SK-N-SH (cell line): ENCODE measurements around the gene ZNF189. TPM values are rescaled to one million over a fixed set of nuclear protein-coding genes. Genes with fewer than 3 reads are reported as not detected.

Source experiments
- CTCF ChIA-PET: fragments of 300-600, 350-600 bp; formaldehyde crosslinking; extraction: SDS; loops from one replicate; lab custom pipeline; 2021; lab: Yijun Ruan, JAX
- POLR2A ChIA-PET: fragments of 350-600 bp; sonication (Branson Sonifier 250); formaldehyde crosslinking; extraction: SDS; loops from one replicate; lab custom pipeline; 2020; ENCODE audit warnings: antibody characterized with exemption, inconsistent platforms; lab: Yijun Ruan, JAX
- DNase-seq: peaks from one replicate; pipeline ENCODE4 v3.0.0; 2012
- H2AFZ ChIP-seq: fragments of 200-600 bp; sonication (generic); 2 replicates; pipeline ENCODE4 v1.8.1; 2016; ENCODE audit warnings: antibody characterized with exemption, mild to moderate bottlenecking, low read depth
- H3F3A ChIP-seq: fragments of 200-600 bp; sonication (generic); replicated peaks from 2 replicates; pipeline ENCODE3; 2016; ENCODE audit warnings: antibody characterized with exemption, mild to moderate bottlenecking; ENCODE audit not compliant: insufficient read depth
- H3K27ac ChIP-seq, 2 experiments: fragments of 200-500 bp in 1 of 2; fragments of 200-600 bp in 1 of 2; sonication (Bioruptor generic) in 1 of 2; sonication (generic), shearing (Covaris generic) in 1 of 2; 2 replicates each; pipeline versions ENCODE4 v1.5.1 to v1.6.1; 2014 to 2016; ENCODE audit warnings: low read depth in 2 of 2, inconsistent platforms in 1 of 2, low read length in 1 of 2, mild to moderate bottlenecking in 1 of 2, mixed read lengths in 1 of 2
- H3K27me3 ChIP-seq: fragments of 200-600 bp; sonication (generic), shearing (Covaris generic); 2 replicates; pipeline ENCODE4 v1.6.1; 2016; ENCODE audit warnings: mixed run types; ENCODE audit not compliant: insufficient read depth
- H3K36me3 ChIP-seq, 2 experiments: fragments of 200-500 bp in 1 of 2; fragments of 200-600 bp in 1 of 2; sonication (Bioruptor generic) in 1 of 2; sonication (generic) in 1 of 2; replicated peaks in 1 of 2; 2 replicates each; pipeline versions ENCODE3 to v1.5.1; 2014 to 2016; ENCODE audit warnings: low read length in 1 of 2, mild to moderate bottlenecking in 1 of 2; ENCODE audit not compliant: insufficient read depth in 2 of 2, control insufficient read depth in 1 of 2
- H3K4me1 ChIP-seq, 2 experiments: fragments of 200-500 bp in 1 of 2; fragments of 200-600 bp in 1 of 2; sonication (Bioruptor generic) in 1 of 2; sonication (generic), shearing (Covaris generic) in 1 of 2; 2 replicates each; pipeline versions ENCODE4 v1.5.1 to v1.6.1; 2014 to 2016; ENCODE audit warnings: low read depth in 1 of 2, low read length in 1 of 2, mixed run types in 1 of 2; ENCODE audit not compliant: insufficient read depth in 2 of 2, control insufficient read depth in 1 of 2
- H3K4me2 ChIP-seq: fragments of 200-600 bp; sonication (generic), shearing (Covaris generic); 2 replicates; pipeline ENCODE4 v1.6.1; 2017; ENCODE audit warnings: mixed run types
- H3K4me3 ChIP-seq, 2 experiments: fragments of 200-500 bp in 1 of 2; fragments of 200-600 bp in 1 of 2; sonication (Bioruptor generic) in 1 of 2; sonication (generic), shearing (Covaris generic) in 1 of 2; 2 replicates each; pipeline versions ENCODE4 v1.5.1 to v1.8.1; 2014 to 2016; ENCODE audit warnings: low read depth in 2 of 2, inconsistent platforms in 1 of 2, low read length in 1 of 2, mild to moderate bottlenecking in 1 of 2, mixed read lengths in 1 of 2, moderate library complexity in 1 of 2
- H3K79me2 ChIP-seq: fragments of 200-600 bp; sonication (generic); 2 replicates; pipeline ENCODE4 v1.8.1; 2017; ENCODE audit warnings: mild to moderate bottlenecking; ENCODE audit not compliant: insufficient read depth
- H3K9ac ChIP-seq: fragments of 200-600 bp; sonication (generic); 2 replicates; pipeline ENCODE4 v1.6.1; 2017; ENCODE audit warnings: mixed run types
- H3K9me2 ChIP-seq: fragments of 200-600 bp; sonication (generic); 2 replicates; pipeline ENCODE4 v1.6.1; 2017; ENCODE audit warnings: mixed run types
- H3K9me3 ChIP-seq: fragments of 200-600 bp; sonication (generic); 2 replicates; pipeline ENCODE4 v1.6.1; 2017; ENCODE audit warnings: mixed run types, mild to moderate bottlenecking, moderate library complexity
- H4K20me1 ChIP-seq: fragments of 200-600 bp; sonication (generic); 2 replicates; pipeline ENCODE4 v1.6.1; 2017; ENCODE audit warnings: mild to moderate bottlenecking, mixed run types; ENCODE audit not compliant: insufficient read depth
- EZH2phosphoT487 ChIP-seq: fragments of 200-600 bp; sonication (generic); IDR thresholded peaks from 2 replicates; pipeline ENCODE4 v1.6.1; 2017; ENCODE audit warnings: low read depth, mixed run types, mild to moderate bottlenecking, antibody characterized with exemption, moderate library complexity, borderline replicate concordance
- FOXJ3 ChIP-seq: sonication (generic); formaldehyde crosslinking; IDR thresholded peaks from 2 replicates; pipeline ENCODE4 v1.5.1; 2020; ENCODE audit warnings: mild to moderate bottlenecking, missing genetic modification reagents
- FOXM1 ChIP-seq: IDR thresholded peaks from 2 replicates; pipeline ENCODE4 v1.4.0; 2012; ENCODE audit warnings: low read depth, mild to moderate bottlenecking
- MEF2A ChIP-seq: IDR thresholded peaks from 2 replicates; pipeline ENCODE4 v1.4.0; 2012; ENCODE audit warnings: low read depth, borderline replicate concordance
- MXI1 ChIP-seq: IDR thresholded peaks from 2 replicates; pipeline ENCODE4 v1.6.1; 2012; ENCODE audit warnings: mild to moderate bottlenecking, low read depth, low read length, improper control_type of control experiment
- NFIC ChIP-seq: IDR thresholded peaks from 2 replicates; pipeline ENCODE4 v1.4.0; 2012; ENCODE audit warnings: borderline replicate concordance
- NRF1 ChIP-seq: IDR thresholded peaks from 2 replicates; pipeline ENCODE4 v1.6.1; 2012; ENCODE audit warnings: low read depth, mild to moderate bottlenecking, low read length
- RAD21 ChIP-seq: IDR thresholded peaks from 2 replicates; pipeline ENCODE4 v1.6.1; 2012; ENCODE audit warnings: mild to moderate bottlenecking, low read length
- RFX5 ChIP-seq: IDR thresholded peaks from 2 replicates; pipeline ENCODE4 v1.6.1; 2012; ENCODE audit warnings: mild to moderate bottlenecking, improper control_type of control experiment, low read length
- RXRA ChIP-seq: IDR thresholded peaks from 2 replicates; pipeline ENCODE4 v1.4.0; 2012; ENCODE audit warnings: low read depth, mild to moderate bottlenecking, borderline replicate concordance
- SIN3A ChIP-seq: IDR thresholded peaks from 2 replicates; pipeline ENCODE4 v1.6.1; 2012; ENCODE audit warnings: low read depth, mild to moderate bottlenecking, low read length, moderate library complexity, borderline replicate concordance
- SMC3 ChIP-seq: IDR thresholded peaks from 2 replicates; pipeline ENCODE4 v1.6.1; 2012; ENCODE audit warnings: low read depth, low read length, improper control_type of control experiment
- TAF1 ChIP-seq: IDR thresholded peaks from 2 replicates; pipeline ENCODE4 v1.6.1; 2012; ENCODE audit warnings: low read depth, mild to moderate bottlenecking, low read length, moderate library complexity, borderline replicate concordance
- WGBS: methylation state at CpG from one replicate; pipeline ENCODE4 v1.1.6; 2017; ENCODE audit warnings: low lambda C conversion rate; 5-methylcytosine and 5-hydroxymethylcytosine counted together
- polyA plus RNA-seq, 3 experiments: library from polyadenylated mRNA; depleted of rRNA; stranded (reverse); fragments of >200 nt; gene quantifications; 2 replicates each; pipeline ENCODE4 v1.2.3, GENCODE V29; 2012
- TF ChIP-seq, protein P1 (sequence below): fragments of 150-350 bp; IDR thresholded peaks from 2 replicates; pipeline ENCODE4 v1.6.1; 2017; ENCODE audit warnings: antibody characterized with exemption, low read length, low read depth, borderline replicate concordance
- TF ChIP-seq, protein P2 (sequence below): fragments of 200-600 bp; sonication (generic); IDR thresholded peaks from 2 replicates; pipeline ENCODE4 v1.6.1; 2017; ENCODE audit warnings: antibody characterized with exemption, mild to moderate bottlenecking, moderate library complexity
- TF ChIP-seq, protein P3 (sequence below): IDR thresholded peaks from 2 replicates; pipeline ENCODE4 v1.6.1; 2012; ENCODE audit warnings: mild to moderate bottlenecking, low read depth, low read length, moderate library complexity
- TF ChIP-seq, protein P4 (sequence below): IDR thresholded peaks from 2 replicates; pipeline ENCODE4 v1.4.0; 2012; ENCODE audit warnings: low read depth
- TF ChIP-seq, protein P5 (sequence below): IDR thresholded peaks from 2 replicates; pipeline ENCODE4; 2012
- TF ChIP-seq, protein P6 (sequence below): fragments of 150-350 bp; IDR thresholded peaks from 2 replicates; pipeline ENCODE4 v1.6.1; 2016; ENCODE audit warnings: mild to moderate bottlenecking, low read depth, low read length

ZNF189 gene
- polyA plus RNA-seq, 1 of the 3 experiments (the other 2 are of a cell fraction) = 2.9 TPM

DNA sequence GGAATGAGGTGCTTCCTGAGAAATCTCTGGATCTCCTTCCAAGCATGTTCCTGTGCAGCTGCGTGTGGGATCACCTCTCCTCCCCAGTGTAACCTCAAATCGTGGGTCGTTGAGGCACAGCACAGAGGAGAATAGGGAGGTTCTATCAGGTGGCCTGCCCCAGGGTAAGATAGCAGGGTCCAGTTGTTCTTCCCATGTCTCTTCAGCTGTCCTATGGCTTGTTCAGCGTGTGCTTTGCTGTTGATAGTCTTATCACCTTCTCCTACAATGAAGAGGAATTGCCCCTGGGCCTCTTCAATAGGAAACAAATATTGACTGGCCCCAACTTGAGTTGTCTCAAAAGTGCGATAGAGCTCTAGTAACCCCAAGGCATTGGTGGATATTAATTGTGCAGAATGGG is 36.2 kb upstream of the ZNF189 start:
- Histone ChIP-seq H3K27ac (no peak overlapping the region), H4K20me1 (no peaks in the 10 kb centered on the region), H3K4me2 (no peak overlapping the region), H3K4me1 (0 out of 4 replicates have a peak, but pooled peaks cover 0 to 6% of the 10 kb centered on the region in 2 experiments), H3K9me2 (no peaks in the 10 kb centered on the region; the same call in 1 of the 2 replicates), H3K36me3 (no peaks in the 10 kb centered on the region), H3K9me3 (no peaks in the 10 kb centered on the region), H3F3A (peaks cover 8% of the 10 kb centered on the region), H2AFZ (no peak overlapping the region), H3K27me3 (no peaks in the 10 kb centered on the region), H3K9ac (no peak overlapping the region), H3K4me3 (no peak overlapping the region), H3K79me2 (no peaks in the 10 kb centered on the region)
- CTCF ChIA-PET = interaction anchor here (1.2 kb wide), 1 partner anchor 51 kb away, joined by 3 read pairs; no protein-coding TSS in a partner anchor
- TF ChIP-seq MXI1 (no peak), SMC3 (no peak), NRF1 (no peak), RXRA (no peak), RFX5 (no peak), FOXJ3 (no peak), EZH2phosphoT487 (no peak), FOXM1 (no peak), MEF2A (no peak), NFIC (no peak), SIN3A (no peak), TAF1 (no peak), RAD21 (no peak)
- TF ChIP-seq, protein P1, sequence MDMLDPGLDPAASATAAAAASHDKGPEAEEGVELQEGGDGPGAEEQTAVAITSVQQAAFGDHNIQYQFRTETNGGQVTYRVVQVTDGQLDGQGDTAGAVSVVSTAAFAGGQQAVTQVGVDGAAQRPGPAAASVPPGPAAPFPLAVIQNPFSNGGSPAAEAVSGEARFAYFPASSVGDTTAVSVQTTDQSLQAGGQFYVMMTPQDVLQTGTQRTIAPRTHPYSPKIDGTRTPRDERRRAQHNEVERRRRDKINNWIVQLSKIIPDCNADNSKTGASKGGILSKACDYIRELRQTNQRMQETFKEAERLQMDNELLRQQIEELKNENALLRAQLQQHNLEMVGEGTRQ = no peak
- TF ChIP-seq, protein P2, sequence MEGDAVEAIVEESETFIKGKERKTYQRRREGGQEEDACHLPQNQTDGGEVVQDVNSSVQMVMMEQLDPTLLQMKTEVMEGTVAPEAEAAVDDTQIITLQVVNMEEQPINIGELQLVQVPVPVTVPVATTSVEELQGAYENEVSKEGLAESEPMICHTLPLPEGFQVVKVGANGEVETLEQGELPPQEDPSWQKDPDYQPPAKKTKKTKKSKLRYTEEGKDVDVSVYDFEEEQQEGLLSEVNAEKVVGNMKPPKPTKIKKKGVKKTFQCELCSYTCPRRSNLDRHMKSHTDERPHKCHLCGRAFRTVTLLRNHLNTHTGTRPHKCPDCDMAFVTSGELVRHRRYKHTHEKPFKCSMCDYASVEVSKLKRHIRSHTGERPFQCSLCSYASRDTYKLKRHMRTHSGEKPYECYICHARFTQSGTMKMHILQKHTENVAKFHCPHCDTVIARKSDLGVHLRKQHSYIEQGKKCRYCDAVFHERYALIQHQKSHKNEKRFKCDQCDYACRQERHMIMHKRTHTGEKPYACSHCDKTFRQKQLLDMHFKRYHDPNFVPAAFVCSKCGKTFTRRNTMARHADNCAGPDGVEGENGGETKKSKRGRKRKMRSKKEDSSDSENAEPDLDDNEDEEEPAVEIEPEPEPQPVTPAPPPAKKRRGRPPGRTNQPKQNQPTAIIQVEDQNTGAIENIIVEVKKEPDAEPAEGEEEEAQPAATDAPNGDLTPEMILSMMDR = no peak
- TF ChIP-seq, protein P3, sequence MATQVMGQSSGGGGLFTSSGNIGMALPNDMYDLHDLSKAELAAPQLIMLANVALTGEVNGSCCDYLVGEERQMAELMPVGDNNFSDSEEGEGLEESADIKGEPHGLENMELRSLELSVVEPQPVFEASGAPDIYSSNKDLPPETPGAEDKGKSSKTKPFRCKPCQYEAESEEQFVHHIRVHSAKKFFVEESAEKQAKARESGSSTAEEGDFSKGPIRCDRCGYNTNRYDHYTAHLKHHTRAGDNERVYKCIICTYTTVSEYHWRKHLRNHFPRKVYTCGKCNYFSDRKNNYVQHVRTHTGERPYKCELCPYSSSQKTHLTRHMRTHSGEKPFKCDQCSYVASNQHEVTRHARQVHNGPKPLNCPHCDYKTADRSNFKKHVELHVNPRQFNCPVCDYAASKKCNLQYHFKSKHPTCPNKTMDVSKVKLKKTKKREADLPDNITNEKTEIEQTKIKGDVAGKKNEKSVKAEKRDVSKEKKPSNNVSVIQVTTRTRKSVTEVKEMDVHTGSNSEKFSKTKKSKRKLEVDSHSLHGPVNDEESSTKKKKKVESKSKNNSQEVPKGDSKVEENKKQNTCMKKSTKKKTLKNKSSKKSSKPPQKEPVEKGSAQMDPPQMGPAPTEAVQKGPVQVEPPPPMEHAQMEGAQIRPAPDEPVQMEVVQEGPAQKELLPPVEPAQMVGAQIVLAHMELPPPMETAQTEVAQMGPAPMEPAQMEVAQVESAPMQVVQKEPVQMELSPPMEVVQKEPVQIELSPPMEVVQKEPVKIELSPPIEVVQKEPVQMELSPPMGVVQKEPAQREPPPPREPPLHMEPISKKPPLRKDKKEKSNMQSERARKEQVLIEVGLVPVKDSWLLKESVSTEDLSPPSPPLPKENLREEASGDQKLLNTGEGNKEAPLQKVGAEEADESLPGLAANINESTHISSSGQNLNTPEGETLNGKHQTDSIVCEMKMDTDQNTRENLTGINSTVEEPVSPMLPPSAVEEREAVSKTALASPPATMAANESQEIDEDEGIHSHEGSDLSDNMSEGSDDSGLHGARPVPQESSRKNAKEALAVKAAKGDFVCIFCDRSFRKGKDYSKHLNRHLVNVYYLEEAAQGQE = no peak
- TF ChIP-seq, protein P4, sequence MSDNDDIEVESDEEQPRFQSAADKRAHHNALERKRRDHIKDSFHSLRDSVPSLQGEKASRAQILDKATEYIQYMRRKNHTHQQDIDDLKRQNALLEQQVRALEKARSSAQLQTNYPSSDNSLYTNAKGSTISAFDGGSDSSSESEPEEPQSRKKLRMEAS = no peak
- TF ChIP-seq, protein P5, sequence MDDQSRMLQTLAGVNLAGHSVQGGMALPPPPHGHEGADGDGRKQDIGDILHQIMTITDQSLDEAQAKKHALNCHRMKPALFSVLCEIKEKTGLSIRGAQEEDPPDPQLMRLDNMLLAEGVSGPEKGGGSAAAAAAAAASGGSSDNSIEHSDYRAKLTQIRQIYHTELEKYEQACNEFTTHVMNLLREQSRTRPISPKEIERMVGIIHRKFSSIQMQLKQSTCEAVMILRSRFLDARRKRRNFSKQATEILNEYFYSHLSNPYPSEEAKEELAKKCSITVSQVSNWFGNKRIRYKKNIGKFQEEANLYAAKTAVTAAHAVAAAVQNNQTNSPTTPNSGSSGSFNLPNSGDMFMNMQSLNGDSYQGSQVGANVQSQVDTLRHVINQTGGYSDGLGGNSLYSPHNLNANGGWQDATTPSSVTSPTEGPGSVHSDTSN = no peak
- TF ChIP-seq, protein P6, sequence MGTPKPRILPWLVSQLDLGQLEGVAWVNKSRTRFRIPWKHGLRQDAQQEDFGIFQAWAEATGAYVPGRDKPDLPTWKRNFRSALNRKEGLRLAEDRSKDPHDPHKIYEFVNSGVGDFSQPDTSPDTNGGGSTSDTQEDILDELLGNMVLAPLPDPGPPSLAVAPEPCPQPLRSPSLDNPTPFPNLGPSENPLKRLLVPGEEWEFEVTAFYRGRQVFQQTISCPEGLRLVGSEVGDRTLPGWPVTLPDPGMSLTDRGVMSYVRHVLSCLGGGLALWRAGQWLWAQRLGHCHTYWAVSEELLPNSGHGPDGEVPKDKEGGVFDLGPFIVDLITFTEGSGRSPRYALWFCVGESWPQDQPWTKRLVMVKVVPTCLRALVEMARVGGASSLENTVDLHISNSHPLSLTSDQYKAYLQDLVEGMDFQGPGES = no peak
- POLR2A ChIA-PET = no interaction called here
- 46% methylated on average over 5 of the region's 5 CpGs for WGBS
- no peak for DNase-seq
